NB4 (cell line): ENCODE results near the gene TBX4.

Experiments
- DNase-seq: peaks from one replicate; pipeline ENCODE4 v3.0.0; 2010; ENCODE audit warnings: low read depth
- H3K4me3 ChIP-seq: one replicate; pipeline ENCODE4 v1.5.1; 2011; ENCODE audit warnings: mild to moderate bottlenecking, low read depth, low read length, moderate library complexity
- CTCF ChIP-seq: IDR thresholded peaks from one replicate; pipeline ENCODE4 v1.5.1; 2012; ENCODE audit warnings: low read depth, low read length
- MAX ChIP-seq: IDR thresholded peaks from 2 replicates; pipeline ENCODE4 v1.6.1; 2011; ENCODE audit warnings: low read depth, low read length
- MYC ChIP-seq: IDR thresholded peaks from 2 replicates; pipeline ENCODE4 v1.6.1; 2011; ENCODE audit warnings: low read depth, low read length
- POLR2A ChIP-seq: IDR thresholded peaks from 2 replicates; pipeline ENCODE4 v1.6.1; 2011; ENCODE audit warnings: mild to moderate bottlenecking; ENCODE audit not compliant: insufficient read length; ENCODE audit errors: extremely low read depth

TBX4 gene

GRCh38 chr17:61409301-61410112, 42.7 kb upstream of the TBX4 start:
- DNase-seq: peak; percentile 66
- peak overlapping the region; percentile 34 for H3K4me3 ChIP-seq
- TF ChIP-seq POLR2A (no peak), MYC (no peak), CTCF (peak; percentile 23)

- no peak overlapping the region for H3K4me3 ChIP-seq
Observed at GRCh38 chr17:61410141-61411010, 41.8 kb upstream of the TBX4 start.

GRCh38 chr17:61411011-61411260, 41.3 kb upstream of the TBX4 start:
- no peak overlapping the region for H3K4me3 ChIP-seq
- DNase-seq: no peak
- TF ChIP-seq MYC (no peak), POLR2A (no peak), CTCF (no peak), MAX (no peak)

More at GRCh38 chr17:61410141-61411010, 41.8 kb upstream of the TBX4 start:
- peak; percentile 73 for DNase-seq
- TF ChIP-seq CTCF (peak; percentile 44), MYC (no peak), MAX (no peak), POLR2A (no peak)

- TF ChIP-seq MYC (no peak), MAX (no peak), POLR2A (no peak), CTCF (no peak)
- H3K4me3 ChIP-seq: peak overlapping the region; percentile 28
- DNase-seq: peak; percentile 55
Observed at GRCh38 chr17:61411261-61412142, 40.7 kb upstream of the TBX4 start.

- peak; percentile 80 for TF ChIP-seq CTCF
- TF ChIP-seq MAX: no peak
- H3K4me3 ChIP-seq: peak overlapping the region; percentile 28
- DNase-seq: peak; percentile 74
Observed at GRCh38 chr17:61412143-61412859, 39.9 kb upstream of the TBX4 start.
